ENCODE data around the gene POLR2J.
"Not testable (repeated sequence)": the region's sequence is repeated elsewhere in the genome, so short reads cannot be mapped to it uniquely, and the experiment has no call there.

POLR2J gene

DNA sequence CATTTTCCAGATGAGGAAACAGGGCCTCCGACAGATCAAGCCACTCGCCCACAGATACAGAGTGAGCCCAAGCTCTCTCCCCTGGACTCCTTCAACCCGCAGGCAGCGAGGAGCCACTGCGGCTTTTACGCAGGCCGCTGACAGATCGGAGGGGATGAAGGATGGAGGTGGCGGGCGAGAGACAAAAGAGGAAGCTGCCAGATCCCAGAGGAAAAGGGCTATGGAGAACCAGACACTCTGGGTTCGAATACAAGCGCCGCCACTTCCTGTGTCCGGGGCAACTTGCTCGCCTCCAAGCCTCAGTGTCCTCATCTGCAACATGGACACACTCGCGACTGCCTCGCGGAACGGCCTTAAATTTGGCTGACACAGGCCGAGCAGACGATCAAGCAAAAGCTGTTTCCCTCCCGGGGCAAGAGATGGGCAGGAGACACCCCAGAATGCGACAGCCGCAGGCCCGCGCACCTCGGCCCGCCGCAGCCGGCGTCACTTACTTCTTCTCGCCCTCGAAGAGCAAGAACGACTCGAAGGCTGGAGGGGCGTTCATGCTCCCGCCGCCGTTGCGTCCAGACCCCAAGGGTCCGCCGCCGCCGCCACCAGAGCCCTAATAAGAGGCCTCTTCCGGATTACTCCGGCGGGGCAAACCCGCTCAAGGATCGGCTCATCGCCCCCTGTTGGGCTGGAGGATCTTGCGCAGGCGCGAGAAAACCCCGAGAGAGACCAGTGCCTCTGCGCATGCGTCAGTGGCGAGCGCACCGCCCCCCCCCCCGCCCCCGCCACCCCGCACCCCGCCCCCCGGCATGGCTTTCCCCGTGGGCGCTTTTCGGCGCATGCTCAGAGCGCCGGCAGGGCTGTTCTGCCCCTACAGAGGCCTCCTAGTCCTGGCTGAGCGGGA lies at the start of gene POLR2J:
TSS of gene POLR2J (minus strand) at position 609 of the 895 bp plus-strand sequence. CDS start at position 547, 62 bp downstream.
- DNase-seq: not testable (repeated sequence)

DNA sequence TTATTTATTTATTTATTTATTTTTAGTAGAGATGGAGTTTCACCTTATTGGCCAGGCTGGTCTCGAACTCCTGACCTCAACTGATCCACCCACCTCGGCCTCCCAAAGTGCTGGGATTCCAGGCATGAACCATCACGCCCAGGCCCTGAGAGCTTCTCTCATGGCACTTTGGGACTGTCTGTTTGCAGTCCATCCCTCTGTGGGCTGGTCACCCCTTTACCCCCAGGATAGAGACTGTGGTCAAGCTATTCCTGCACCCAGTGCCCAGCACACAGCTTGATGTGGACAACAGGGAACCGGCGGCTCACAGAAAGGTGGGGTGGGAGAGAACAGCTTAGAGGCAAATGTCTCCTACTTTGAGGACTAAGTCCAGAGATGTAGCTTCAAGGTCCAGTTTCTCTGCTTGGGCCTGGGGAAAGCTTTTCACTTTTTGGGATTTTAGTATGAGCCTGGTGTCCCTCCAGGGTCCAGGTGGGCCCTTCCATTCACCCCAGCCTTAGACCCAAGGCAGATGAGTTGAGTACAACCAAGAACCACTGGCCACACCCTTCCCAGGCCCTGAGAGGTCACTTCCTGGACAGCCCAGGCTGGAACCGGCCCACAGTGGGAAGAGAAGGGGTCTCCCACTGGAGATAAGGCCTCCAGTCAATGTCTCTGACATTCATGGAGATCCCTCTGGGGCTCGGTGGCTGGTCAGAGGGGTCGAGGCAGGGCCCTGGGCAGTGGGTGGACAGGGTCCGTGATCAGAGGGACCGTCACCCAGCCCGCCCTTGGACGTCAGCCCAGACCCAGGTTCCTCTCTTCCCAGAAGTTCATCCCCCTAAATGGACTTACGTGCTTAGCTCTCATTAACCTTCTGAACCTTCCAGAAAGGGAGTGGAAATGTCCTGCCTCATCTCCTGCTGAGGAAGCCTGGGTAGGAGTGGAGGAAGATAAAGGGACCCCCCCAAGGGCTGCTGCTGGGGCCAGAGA lies 49.4 kb upstream of the POLR2J start:
- DNase-seq: not testable (repeated sequence)

DNA sequence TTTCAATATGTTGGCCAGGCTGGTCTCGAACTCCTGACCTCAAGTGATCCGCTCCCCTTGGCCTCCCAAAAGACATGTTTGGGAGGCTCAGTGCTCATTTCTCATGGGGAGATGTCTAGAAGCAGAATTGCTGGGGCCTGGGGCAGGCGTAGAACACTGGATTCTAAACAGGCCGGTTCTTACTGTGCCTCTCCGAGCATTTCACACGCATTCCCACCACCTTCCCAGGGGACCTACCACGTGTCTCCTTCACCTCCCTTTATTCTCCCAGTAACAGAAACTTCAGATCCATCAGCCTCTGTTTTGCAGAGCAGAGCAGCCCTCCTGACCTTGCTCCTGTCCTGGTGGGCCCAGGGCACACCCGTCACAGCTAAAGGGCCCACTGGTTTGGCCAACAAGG lies 48.5 kb upstream of the POLR2J start:
- not testable (repeated sequence) for DNase-seq

GRCh38 chr7:102524803-102525202 lies 46.1 kb upstream of the POLR2J start:
- not testable (repeated sequence) for DNase-seq

DNA sequence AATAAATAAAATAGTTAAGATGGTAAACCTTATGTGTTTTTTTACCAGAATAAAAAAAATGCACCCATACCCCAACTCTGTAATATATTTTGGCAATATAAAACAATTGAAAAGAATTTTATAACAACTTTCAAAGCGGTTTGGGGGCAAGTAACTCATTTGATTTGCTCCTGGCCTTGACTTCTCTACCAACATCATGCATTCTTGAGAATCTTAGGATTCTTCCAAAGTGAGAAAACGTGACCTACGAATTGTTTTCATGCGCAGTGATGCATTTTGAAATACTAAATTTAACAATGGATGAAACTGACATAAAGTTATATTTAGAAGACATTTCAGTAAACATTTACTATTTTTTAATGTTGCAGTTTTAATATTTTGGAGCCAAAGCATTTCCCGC lies 42.1 kb upstream of the POLR2J start:
- not testable (repeated sequence) for DNase-seq

- DNase-seq: not testable (repeated sequence)
Measured at GRCh38 chr7:102517550-102518147, 38.9 kb upstream of the POLR2J start, which contains the start of gene RASA4B. RASA4B (minus strand) TSS chr7:102517777; CDS start chr7:102517710, 67 bp downstream.

DNA sequence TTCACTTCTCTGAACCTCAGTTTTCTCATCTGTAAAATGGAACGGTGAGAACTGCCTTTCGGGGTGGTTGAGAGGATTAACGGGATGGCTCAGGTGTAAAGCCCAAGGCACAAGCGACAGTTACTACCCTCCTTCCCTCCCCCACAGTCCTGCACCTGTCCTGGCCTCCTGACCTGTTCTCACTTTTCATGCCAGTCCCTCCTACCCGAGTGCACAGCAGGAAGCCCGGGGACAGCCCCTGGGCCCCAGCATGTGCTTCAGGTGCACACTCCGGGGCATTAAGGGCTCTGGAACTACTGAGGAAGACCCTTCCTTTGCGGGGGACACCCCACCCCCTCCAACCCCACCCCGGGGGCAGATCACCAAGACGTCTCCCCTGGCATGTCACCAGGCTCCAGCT lies 38.2 kb upstream of the POLR2J start:
- DNase-seq: not testable (repeated sequence)

DNA sequence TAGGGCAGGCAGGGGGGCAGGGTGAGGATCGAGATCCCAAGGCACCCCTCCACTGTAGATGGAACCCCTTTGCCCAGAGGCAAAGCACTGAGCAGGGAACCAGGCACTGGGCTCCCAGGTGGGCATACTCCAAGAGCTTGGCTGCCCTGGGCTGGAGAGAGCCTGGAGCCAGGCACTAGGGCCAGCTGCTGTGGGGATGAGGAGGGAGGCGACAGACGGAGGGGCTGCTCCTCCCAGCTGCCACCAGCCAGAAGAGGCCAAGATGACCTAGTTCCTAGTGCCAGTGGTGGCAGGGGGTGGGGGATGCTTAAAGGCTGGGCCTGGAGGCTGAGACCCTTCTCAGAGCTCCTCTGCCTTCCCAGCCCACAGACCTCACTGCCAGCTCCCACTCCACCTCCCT lies 37.2 kb upstream of the POLR2J start:
- not testable (repeated sequence) for DNase-seq

GRCh38 chr7:102514881-102515721 lies 36.4 kb upstream of the POLR2J start:
- DNase-seq: not testable (repeated sequence)

DNA sequence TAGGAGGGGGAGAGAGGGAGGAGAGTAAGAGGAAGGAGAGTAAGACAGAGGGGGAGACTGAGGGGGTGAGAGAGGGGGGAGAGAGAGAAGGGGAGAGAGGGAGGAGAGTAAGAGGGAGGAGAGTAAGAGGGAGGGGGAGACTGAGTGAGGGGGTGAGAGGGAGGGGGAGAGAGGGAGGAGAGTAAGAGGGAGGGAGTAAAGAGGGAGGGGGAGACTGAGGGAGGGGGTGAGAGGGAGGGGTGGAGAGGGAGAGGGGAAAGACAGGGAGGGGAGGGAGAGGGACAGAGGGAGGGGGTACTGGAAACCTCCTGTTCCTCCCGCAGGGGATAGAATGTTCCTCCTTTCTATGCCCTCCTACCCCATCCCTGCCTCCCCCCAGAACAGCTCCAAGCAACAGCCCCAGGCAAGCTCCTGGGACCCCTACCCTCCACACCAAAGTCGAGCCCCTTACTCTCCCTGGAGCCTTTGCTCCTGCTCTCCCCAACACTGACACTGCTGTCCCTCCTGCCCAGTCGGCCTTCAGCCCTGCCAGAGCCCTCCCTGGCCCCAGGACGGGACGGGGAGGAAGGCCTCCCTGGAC lies 34.0 kb upstream of the POLR2J start:
- DNase-seq: not testable (repeated sequence)

- not testable (repeated sequence) for DNase-seq
Measured at GRCh38 chr7:102511860-102512522, 33.3 kb upstream of the POLR2J start.

GRCh38 chr7:102510575-102510974 lies 31.9 kb upstream of the POLR2J start:
- not testable (repeated sequence) for DNase-seq

- not testable (repeated sequence) for DNase-seq
Measured at GRCh38 chr7:102507410-102508088, 28.8 kb upstream of the POLR2J start.

- DNase-seq: not testable (repeated sequence)
Measured at GRCh38 chr7:102505298-102506185, 26.8 kb upstream of the POLR2J start.

GRCh38 chr7:102503141-102503540 lies 24.4 kb upstream of the POLR2J start:
- DNase-seq: not testable (repeated sequence)

DNA sequence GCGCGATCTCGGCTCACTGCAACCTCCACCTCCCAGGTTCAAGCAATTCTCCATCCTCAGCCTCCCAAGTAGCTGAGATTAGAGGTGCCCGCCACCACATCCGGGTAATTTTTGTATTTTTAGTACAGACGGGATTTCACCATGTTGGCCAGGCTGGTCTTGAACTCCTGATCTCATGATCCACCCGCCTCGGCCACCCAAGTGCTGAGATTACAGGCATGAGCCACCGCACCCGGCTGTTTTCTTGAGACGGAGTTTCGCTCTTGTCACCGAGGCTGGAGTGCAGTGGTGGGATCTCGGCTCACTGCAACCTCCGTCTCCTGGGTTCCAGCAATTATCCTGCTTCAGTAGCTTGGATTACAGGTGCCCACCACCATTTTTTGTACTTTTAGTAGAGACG lies 19.6 kb upstream of the POLR2J start:
- not testable (repeated sequence) for DNase-seq

DNA sequence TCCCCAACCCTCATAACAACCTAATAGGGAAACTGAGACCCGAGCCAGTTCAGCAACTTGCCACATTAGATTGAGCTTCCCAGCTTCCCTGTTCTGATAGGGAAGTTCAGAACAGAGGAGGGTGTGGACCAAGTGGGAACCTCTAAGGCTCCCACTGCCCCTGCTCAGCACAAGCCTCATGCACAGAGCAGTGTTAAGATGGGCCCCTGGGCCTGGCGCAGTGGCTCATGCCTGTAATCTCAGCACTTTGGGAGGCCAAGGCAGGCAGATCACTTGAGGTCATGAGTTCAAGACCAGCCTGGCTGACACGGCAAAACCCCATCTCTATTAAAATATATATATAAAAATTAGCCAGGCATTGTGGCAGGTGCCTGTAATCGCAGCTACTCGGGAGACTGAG lies 18.6 kb upstream of the POLR2J start:
- not testable (repeated sequence) for DNase-seq

DNA sequence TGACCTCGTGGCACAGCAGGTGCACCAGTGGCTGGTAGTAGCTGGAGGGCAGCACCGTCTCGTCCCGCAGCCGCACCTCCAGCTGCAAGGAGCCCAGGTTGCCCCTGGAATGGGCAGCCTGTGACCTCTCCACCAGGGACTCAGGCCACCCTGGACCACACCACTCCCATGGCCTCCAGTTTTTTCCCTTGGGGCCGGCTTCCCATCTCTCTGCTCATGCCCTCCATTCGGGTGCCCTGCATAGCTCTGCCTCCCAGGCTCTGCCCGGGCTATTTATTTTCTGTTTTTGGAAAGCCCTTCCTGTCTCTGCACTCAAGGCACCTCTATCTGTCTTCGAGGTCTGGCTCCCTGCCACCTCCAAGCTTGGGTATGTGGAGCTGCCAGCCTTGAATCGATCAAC lies 18.1 kb upstream of the POLR2J start:
- not testable (repeated sequence) for DNase-seq
